Left forelimb (tissue), 1 donor: ENCODE results near the gene NEK1.
"Not testable (repeated sequence)": the region's sequence is repeated elsewhere in the genome, so short reads cannot be mapped to it uniquely, and the experiment has no call there.

Source experiments
- DNase-seq: peaks from one replicate; pipeline ENCODE4 v3.0.0-alpha.2; 2018; ENCODE audit warnings: low spot score

The NEK1 gene

GRCh38 chr4:169601016-169601771 is 11.2 kb downstream of the NEK1 start:
- DNase-seq: no peak

- DNase-seq: no peak
These were observed 17.7 kb downstream of the NEK1 start for GRCh38 chr4:169594560-169595195.

DNA sequence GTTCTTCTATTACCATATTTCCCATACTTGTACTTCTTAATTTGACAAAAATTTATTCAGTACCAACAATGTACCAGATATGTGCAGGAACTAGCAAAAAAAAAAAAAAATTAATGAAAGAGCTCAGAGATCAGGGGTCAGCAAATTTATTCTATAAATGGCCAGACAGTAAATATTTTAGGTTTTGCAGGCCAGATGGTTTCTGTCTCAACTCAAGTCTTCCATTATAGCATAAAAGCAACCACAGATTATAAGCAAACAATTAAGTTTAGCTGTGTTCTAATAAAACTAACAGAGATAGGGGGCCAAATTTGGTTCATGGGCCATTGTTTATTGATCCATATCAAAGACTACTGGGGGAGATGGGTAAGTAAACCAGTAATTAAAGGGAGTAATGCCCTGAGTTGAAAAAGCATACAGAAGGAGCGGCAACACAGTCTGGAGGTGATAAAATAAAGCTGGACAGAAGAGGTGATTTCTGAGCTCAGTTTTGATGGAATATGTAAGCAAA is 19.3 kb downstream of the NEK1 start:
- no peak for DNase-seq

DNA sequence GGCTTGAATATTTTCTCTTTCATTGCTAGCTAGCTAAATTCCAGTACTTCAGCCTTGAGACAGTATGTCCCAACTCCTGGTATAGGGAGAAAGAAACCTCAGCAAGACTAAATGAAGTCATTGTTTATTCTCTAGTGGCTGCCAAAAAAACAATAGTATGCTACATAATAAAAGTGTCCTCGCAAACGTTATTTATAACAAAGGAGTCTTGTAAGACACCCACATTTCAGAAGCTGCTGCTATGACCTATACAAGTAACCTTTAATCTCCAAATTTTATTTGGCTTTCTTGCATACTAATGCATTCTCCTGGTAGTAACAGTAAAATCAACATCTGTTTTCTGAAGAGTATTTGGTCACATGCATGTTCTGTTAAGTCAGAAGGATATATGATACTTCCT is 28.8 kb downstream of the NEK1 start:
- no peak for DNase-seq

DNA sequence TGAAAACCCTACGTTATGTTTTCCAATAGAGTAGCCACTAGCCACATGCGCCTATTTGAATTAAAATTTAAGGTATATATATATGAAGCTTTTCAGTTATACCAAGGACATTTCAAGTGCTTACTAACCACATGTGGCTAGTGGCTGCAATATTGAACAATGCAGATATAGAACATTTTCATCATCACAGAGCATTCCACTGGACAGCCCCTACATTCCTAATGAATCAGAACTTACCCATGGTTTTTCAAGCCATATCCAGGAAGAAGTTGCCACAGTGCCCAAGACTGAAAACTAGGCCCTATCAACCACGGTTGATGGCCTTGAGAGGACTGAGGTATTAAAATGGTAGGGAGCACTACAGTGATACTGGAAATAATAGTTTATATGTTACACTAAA is 29.7 kb downstream of the NEK1 start:
- no peak for DNase-seq

- DNase-seq: no peak
These were observed 30.2 kb downstream of the NEK1 start for GRCh38 chr4:169582203-169582602.

DNA sequence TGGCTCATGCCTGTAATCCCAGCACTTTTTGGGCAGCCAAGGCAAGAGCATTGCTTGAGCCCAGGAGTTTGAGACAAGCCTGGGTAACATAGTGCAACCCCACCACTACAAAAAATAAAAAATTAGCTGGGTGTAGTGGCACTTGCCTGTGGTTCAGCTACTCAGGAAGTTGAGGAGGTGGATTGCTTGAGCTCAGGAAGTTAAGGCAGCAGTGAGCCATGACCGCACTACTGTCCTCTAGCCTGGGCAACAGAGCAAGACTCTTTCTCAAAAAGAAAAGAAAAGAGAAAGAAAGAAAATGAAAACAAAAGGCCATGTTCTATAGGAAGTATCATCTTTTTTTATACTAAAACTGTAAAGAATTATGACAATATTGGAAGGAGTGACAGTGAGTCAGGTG is 38.5 kb downstream of the NEK1 start:
- no peak for DNase-seq

- no peak for DNase-seq
These were observed 40.9 kb downstream of the NEK1 start for GRCh38 chr4:169571435-169571834.

- not testable (repeated sequence) for DNase-seq
These were observed 41.4 kb downstream of the NEK1 start for GRCh38 chr4:169571012-169571411.

GRCh38 chr4:169570266-169570665 is 42.1 kb downstream of the NEK1 start:
- not testable (repeated sequence) for DNase-seq

- not testable (repeated sequence) for DNase-seq
These were observed 43.2 kb downstream of the NEK1 start for GRCh38 chr4:169569188-169569587.

DNA sequence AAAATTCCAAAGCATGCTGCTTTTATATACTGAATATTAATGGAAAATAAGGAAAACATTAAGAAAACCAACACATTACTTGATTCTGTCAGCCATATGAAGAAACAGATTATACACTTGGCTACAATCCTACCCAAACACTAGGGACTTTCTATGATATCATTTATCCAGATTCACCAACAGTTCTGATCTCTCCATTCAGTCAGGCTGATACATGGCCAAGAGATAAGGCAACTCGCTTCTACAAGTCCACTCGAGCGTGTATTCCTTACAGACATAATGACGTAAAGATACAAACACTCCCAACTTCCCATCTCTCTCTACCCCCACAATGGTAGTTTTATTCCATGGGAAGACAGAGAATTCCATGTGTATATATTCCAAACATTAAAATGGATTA is 44.5 kb downstream of the NEK1 start:
- no peak for DNase-seq

- no peak for DNase-seq
These were observed 46.2 kb downstream of the NEK1 start for GRCh38 chr4:169566021-169566818.

DNA sequence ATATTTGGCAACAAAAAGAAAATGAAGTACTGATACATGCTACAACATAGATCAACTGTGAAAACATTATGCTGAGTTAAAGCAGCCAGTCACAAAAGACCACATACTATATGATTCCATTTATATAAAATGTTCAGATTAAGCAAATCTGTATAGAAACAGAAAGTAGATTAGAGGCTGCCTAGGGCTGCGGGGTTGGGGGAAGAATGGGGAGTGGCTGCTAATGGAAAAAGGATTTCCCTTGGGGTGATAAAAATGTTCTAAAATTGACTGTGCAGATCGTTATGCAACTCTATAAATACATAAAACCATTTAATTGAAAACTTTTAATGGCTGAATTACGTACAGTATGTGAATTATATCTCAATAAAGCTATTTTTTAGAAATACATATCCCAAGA is 46.8 kb downstream of the NEK1 start:
- no peak for DNase-seq

GRCh38 chr4:169557061-169557636 is 55.2 kb downstream of the NEK1 start:
- no peak for DNase-seq

DNA sequence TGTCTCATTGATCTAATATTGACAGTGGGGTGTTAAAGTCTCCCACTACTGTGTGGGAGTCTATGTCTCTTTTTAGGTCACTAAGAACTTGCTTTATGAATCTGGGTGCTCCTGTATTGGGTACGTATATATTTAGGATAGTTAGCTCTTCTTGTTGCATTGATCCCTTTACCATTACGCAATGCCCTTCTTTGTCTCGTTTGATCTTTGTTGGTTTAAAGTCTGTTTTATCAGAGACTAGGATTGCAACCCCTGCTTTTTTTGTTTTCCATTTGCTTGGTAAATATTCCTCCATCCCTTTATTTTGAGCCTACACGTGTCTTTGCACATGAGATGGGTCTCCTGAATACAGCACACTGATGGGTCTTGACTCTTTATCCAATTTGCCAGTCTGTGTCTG is 65.8 kb downstream of the NEK1 start:
- not testable (repeated sequence) for DNase-seq

DNA sequence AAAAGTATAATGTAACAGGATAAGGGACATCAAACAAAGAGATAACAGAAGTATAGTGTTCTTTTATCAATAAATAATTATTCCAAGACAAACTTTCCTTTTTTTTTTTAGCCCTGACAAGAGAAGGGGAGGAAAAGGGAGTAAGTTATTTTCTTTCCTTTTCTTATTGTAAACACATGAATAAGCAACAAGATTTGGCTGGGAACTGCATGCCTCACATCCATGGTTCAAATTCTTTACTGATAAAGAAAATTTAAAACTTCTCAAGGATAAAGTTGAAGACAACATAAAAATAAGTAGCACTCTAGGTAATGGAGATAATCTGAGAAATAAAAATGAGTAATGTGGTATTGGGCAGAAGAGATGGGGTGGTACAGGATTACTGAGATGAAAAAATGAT is 71.6 kb downstream of the NEK1 start:
- DNase-seq: no peak

- DNase-seq: no peak
These were observed 82.3 kb downstream of the NEK1 start for GRCh38 chr4:169530048-169530447.

DNA sequence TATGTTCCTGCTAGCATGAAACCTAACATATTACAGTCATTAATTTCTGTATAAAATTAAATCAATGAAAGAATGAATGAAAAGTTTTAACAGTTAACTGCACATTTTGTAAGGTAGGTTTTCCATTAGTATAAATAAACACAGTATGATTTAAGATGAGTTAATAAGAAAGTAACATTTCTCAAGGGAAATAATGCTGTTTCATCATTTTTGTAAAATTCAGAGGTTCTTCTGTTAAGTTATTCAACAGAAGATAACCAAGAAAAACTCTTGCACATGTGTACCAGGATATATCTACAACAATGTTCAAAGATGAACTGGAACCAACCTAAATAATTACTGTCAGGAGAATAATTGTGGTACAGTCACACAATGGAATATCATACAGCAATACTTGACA is 88.6 kb downstream of the NEK1 start:
- DNase-seq: no peak

DNA sequence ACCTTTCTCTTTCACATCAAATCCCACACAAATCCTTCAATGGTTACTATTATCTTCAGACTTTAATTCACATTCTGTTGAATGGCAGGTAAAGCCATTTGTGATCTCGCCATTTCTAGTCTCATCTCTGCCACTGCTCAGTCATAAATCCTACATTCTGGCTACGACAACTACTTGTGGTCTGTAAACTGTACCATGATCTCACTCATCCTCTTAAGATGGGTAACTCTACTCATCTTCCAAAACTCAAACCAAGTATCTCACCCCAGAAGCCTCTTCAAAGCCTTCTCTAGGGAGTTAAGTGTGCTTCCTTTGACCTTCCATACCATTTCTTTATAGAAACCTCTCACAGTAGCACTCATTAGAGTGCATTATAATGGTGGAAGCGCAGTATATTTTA is 101.8 kb downstream of the NEK1 start:
- no peak for DNase-seq

GRCh38 chr4:169506903-169507302 is 105.5 kb downstream of the NEK1 start:
- DNase-seq: no peak

DNA sequence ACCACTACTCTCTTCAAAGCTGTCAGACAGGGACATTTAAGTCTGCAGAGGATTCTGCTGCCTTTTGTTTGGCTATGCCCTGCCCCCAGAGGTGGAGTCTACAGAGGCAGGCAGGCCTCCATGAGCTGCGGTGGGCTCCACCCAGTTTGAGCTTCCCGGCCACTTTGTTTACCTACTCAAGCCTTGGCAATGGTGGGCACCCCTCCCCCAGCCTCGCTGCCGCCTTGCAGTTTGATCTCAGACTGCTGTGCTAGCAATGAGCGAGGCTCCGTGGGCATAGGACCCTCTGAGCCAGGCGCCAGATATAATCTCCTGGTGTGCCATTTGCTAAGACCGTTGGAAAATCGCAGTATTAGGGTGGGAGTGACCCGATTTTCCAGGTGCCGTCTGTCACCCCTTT is 112.5 kb downstream of the NEK1 start:
- DNase-seq: not testable (repeated sequence)
